HepG2 (cell line): ENCODE results near the gene RHOV.

Experiments
- CTCF ChIP-seq: sonication (generic); formaldehyde crosslinking; IDR thresholded peaks from 2 replicates; pipeline ENCODE4 v1.5.0; 2020; ENCODE audit warnings: mild to moderate bottlenecking, missing genetic modification reagents, moderate library complexity
- KLF6 ChIP-seq: IDR thresholded peaks from 2 replicates; pipeline ENCODE4 v1.8.0; 2016; ENCODE audit warnings: missing biosample characterization, missing genetic modification reagents
- PBX3 ChIP-seq: sonication (generic); formaldehyde crosslinking; IDR thresholded peaks from 2 replicates; pipeline ENCODE4 v1.8.1; 2023; ENCODE audit warnings: missing genetic modification reagents, inconsistent platforms, borderline replicate concordance
- REST ChIP-seq, 2 experiments: IDR thresholded peaks; 2 replicates each; pipeline ENCODE4 v1.6.1; 2011 to 2012; ENCODE audit warnings: low read length in 2 of 2, borderline replicate concordance in 1 of 2, low read depth in 1 of 2, mild to moderate bottlenecking in 1 of 2, moderate library complexity in 1 of 2
- RFX3 ChIP-seq: IDR thresholded peaks from 2 replicates; pipeline ENCODE4 v1.6.1; 2016; ENCODE audit warnings: missing biosample characterization, missing genetic modification reagents
- ZFX ChIP-seq: sonication (generic); formaldehyde crosslinking; IDR thresholded peaks from 2 replicates; pipeline ENCODE4 v1.4.0; 2020; ENCODE audit warnings: mild to moderate bottlenecking, low read depth, missing genetic modification reagents, moderate library complexity
- ZNF776 ChIP-seq: sonication (generic); formaldehyde crosslinking; IDR thresholded peaks from 2 replicates; pipeline ENCODE4 v1.4.0; 2020; ENCODE audit warnings: mild to moderate bottlenecking, missing genetic modification reagents

DNA sequence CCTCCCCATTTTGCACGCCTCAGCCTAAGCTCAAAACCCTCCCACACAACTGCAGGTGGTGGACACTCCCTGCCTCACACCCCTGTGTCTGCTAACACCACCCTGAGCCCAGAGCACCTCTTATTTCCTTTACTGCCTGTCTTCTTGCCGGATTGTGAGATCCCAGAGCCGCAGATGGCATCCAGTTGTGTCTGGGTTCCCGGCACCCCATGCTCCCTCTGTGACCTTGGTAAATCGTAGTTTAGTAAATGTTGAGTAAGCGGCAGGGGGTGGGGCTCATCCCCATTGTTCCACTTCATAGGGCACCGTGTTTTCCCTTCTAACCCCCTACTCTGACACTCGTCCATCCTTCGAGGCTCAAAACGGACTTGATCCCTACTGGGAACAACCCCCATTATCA is 15.3 kb downstream of the RHOV start:
- TF ChIP-seq PBX3 (CRISPR knock-in tag) (no peak), ZNF776 (CRISPR knock-in tag) (no peak), REST (IDR thresholded peaks at IDR 0.05; ENCODE audit: borderline replicate concordance in 1 of 2, low read depth in 1 of 2, low read length in 2 of 2) (no peak), KLF6 (CRISPR knock-in tag) (no peak), CTCF (CRISPR knock-in tag) (no peak), ZFX (CRISPR knock-in tag) (no peak), RFX3 (CRISPR knock-in tag) (no peak)
